GM21381 (cell line): Measurements from ENCODE around the gene CD48.
A peak's percentile ranks its signal among the peaks of the same experiment; 100 is the strongest.
"Not testable (repeated sequence)": the region's sequence is repeated elsewhere in the genome, so short reads cannot be mapped to it uniquely, and the experiment has no call there.

Source experiments
- ATAC-seq: cut with Tn5 transposase; IDR thresholded peaks from one replicate; pipeline ENCODE4 v1.9.1; 2021; ENCODE audit warnings: mild to moderate bottlenecking, moderate library complexity; ENCODE audit not compliant: unreplicated experiment

CD48 gene

GRCh38 chr1:160742428-160743127 lies 31.0 kb upstream of the CD48 start:
- ATAC-seq = no peak

- no peak for ATAC-seq
These were observed 30.2 kb upstream of the CD48 start for GRCh38 chr1:160741612-160742348.

GRCh38 chr1:160741092-160741501 lies 29.5 kb upstream of the CD48 start:
- ATAC-seq = no peak

GRCh38 chr1:160740133-160740688 lies 28.6 kb upstream of the CD48 start:
- ATAC-seq = no peak

GRCh38 chr1:160739098-160739511 lies 27.5 kb upstream of the CD48 start, which contains the start of gene SLAMF7:
Gene SLAMF7 (plus strand): TSS chr1:160739247. CDS start chr1:160739302, 55 bp downstream.
- ATAC-seq = peak; percentile 43

- ATAC-seq = no peak
These were observed 26.6 kb upstream of the CD48 start for GRCh38 chr1:160738271-160738670.

- ATAC-seq = no peak
These were observed 22.7 kb upstream of the CD48 start for GRCh38 chr1:160734301-160734700.

GRCh38 chr1:160733898-160734297 lies 22.3 kb upstream of the CD48 start:
- ATAC-seq = no peak

- no peak for ATAC-seq
These were observed 20.4 kb upstream of the CD48 start for GRCh38 chr1:160731990-160732389.

- not testable (repeated sequence) for ATAC-seq
These were observed 19.9 kb upstream of the CD48 start for GRCh38 chr1:160731564-160731963.

- no peak for ATAC-seq
These were observed 15.7 kb upstream of the CD48 start for GRCh38 chr1:160727316-160727640.

GRCh38 chr1:160726498-160727315 lies 15.1 kb upstream of the CD48 start:
- peak; percentile 69 for ATAC-seq

- no peak for ATAC-seq
These were observed 14.5 kb upstream of the CD48 start for GRCh38 chr1:160726114-160726497.

GRCh38 chr1:160724465-160725242 lies 13.0 kb upstream of the CD48 start:
- ATAC-seq = no peak

GRCh38 chr1:160723332-160723731 lies 11.7 kb upstream of the CD48 start:
- ATAC-seq = no peak

GRCh38 chr1:160722726-160723125 lies 11.1 kb upstream of the CD48 start:
- ATAC-seq = no peak

GRCh38 chr1:160721473-160721872 lies 9.9 kb upstream of the CD48 start:
- no peak for ATAC-seq

GRCh38 chr1:160720356-160721085 lies 8.9 kb upstream of the CD48 start:
- no peak for ATAC-seq

- no peak for ATAC-seq
These were observed 6.6 kb upstream of the CD48 start for GRCh38 chr1:160718210-160718609.

- ATAC-seq = no peak
These were observed 5.7 kb upstream of the CD48 start for GRCh38 chr1:160717306-160717705.
